ENCODE measurements around the gene SV2C. TPM values are rescaled to one million over a fixed set of nuclear protein-coding genes. Genes with fewer than 3 reads are reported as not detected.

Gene SV2C
- total RNA-seq, 1 donor, result not detected

GRCh38 chr5:76269932-76270610 is 186.9 kb downstream of the SV2C start:
- no peak overlapping the region for H3K4me3 ChIP-seq (ENCODE audit: low read depth, low read length)
- TF ChIP-seq, protein P1, sequence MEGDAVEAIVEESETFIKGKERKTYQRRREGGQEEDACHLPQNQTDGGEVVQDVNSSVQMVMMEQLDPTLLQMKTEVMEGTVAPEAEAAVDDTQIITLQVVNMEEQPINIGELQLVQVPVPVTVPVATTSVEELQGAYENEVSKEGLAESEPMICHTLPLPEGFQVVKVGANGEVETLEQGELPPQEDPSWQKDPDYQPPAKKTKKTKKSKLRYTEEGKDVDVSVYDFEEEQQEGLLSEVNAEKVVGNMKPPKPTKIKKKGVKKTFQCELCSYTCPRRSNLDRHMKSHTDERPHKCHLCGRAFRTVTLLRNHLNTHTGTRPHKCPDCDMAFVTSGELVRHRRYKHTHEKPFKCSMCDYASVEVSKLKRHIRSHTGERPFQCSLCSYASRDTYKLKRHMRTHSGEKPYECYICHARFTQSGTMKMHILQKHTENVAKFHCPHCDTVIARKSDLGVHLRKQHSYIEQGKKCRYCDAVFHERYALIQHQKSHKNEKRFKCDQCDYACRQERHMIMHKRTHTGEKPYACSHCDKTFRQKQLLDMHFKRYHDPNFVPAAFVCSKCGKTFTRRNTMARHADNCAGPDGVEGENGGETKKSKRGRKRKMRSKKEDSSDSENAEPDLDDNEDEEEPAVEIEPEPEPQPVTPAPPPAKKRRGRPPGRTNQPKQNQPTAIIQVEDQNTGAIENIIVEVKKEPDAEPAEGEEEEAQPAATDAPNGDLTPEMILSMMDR (IDR thresholded peaks at IDR 0.05; ENCODE audit: insufficient read depth, low read depth, low read length), result no peak
- no peak for DNase-seq (ENCODE audit: low read depth)

DNA sequence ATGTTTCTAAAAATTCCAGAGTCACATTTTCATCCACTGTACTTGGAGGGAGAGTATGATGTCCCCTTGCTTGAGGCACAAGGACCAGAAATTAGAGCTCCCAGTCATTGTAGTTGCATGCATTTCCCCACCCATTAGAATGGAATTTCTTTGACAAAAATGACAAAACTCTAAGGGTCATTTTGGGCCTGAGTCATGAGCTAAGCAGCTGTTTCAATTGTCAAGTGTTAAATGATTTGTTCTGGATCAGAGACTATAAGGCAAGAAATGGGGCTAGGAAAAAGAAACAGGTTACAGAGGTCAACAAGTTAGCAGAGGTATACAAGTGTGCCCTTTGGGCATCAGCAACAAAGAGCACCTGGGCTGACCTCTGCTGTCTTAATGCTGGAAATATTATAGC is 188.7 kb downstream of the SV2C start:
- DNase-seq (ENCODE audit: low read depth), result no peak
- TF ChIP-seq, protein P1 (IDR thresholded peaks at IDR 0.05; ENCODE audit: insufficient read depth, low read depth, low read length), result no peak
- no peak overlapping the region for H3K4me3 ChIP-seq (ENCODE audit: low read depth, low read length)

DNA sequence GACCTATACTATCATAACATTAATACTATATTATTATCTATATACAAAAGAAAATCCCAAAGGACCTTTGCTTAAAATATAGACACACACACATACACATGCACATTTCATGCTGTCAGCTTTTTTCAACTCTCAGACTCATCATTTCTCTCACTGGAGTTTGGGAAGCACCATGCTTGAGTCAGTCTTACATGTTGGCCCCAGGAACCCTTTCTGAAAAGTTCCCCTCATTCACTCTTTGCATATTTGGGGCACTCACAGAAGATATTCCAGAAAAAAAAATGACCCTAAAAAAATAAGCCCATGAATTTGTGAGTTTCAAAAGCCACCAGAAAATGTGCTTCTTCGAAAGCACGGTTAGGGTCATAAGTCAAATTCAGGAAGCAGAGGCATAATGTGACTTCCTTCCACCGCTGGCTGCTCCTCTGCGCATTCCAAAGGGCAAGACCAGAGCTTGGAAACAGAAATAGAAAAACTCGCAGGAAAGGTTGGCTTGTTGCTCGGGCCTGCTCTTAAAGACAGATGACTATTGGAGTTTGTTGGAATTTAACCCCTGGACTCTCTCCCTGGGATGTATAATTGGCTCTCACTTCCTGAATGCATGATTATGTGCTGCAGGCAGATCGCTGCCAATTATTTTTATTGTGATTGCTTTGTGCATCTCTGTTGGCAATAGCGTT is 190.2 kb downstream of the SV2C start:
- H3K4me3 ChIP-seq (ENCODE audit: low read depth, low read length), result no peak overlapping the region

DNA sequence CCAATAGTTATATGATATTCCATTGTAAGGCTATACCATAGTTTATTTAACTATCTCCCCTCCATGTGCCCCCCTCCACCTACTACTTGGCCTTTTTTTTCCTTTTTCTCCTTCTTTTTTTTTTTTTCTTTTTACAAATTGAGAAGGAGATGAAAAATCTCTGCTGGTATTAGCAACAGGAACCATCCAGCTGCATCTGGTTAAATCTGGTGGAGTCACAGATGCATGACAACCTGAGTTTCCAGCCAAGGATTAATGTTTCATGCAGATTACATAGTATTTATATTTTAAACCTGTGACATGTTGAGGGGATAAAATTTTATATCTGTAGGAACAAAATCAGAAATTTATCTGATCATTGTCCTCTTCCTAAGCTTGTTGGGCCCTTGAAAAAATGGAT is 191.4 kb downstream of the SV2C start:
- H3K4me3 ChIP-seq (ENCODE audit: low read depth, low read length), result no peak overlapping the region
- no peak for DNase-seq (ENCODE audit: low read depth)
- TF ChIP-seq, protein P1 (IDR thresholded peaks at IDR 0.05; ENCODE audit: insufficient read depth, low read depth, low read length), result no peak

More for the DNA sequence above, 190.2 kb downstream of the SV2C start:
- TF ChIP-seq, protein P1 (IDR thresholded peaks at IDR 0.05; ENCODE audit: insufficient read depth, low read depth, low read length), result no peak
- DNase-seq (ENCODE audit: low read depth), result no peak

- DNase-seq (ENCODE audit: low read depth), result no peak
- H3K4me3 ChIP-seq (ENCODE audit: low read depth, low read length), result no peak overlapping the region
- TF ChIP-seq, protein P1 (IDR thresholded peaks at IDR 0.05; ENCODE audit: insufficient read depth, low read depth, low read length), result no peak
These were observed 194.6 kb downstream of the SV2C start for GRCh38 chr5:76277736-76278135.

DNA sequence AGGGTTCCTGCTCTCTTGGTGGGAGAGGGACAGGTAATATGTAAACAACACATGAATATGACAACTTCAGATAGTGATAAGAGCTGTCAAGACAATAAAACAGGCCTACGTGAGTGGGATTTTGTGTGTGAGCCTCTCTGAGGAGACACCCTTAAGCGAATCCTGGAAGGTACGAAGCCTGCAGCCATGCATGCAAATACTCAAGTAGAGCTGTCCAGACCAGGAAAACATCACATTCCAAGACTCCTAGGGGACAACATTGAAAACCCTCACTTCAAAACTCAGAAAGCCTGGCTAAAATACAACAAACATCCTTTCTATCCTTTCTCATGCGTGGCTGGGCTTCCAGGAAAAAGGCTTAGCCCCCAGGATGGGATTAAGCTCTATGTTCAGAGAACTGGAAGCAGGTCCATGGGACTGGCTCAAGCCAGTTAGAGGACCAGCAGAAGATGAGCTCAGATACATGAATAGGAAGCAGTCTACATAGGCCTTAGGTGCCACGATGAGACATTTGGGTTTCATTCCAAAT is 195.1 kb downstream of the SV2C start:
- TF ChIP-seq, protein P1 (IDR thresholded peaks at IDR 0.05; ENCODE audit: insufficient read depth, low read depth, low read length), result no peak
- DNase-seq (ENCODE audit: low read depth), result no peak

More for the DNA sequence above, 195.1 kb downstream of the SV2C start:
- no peak overlapping the region for H3K4me3 ChIP-seq (ENCODE audit: low read depth, low read length)

Measured in fibroblast of villous mesenchyme (primary cell).